A673 (cell line): ENCODE measurements around the gene TMTC2.

ENCODE experiments used
- EZH2 ChIP-seq: fragments of 200-600 bp; sonication (generic); IDR thresholded peaks from 2 replicates; pipeline ENCODE4 v1.6.1; 2017; ENCODE audit warnings: borderline replicate concordance, low read depth, mild to moderate bottlenecking, mixed read lengths, antibody characterized with exemption, low read length; ENCODE audit not compliant: poor library complexity, severe bottlenecking
- TF ChIP-seq, protein P1 (sequence below): fragments of 300-800, 200-600 bp; sonication (generic); conservative IDR thresholded peaks from 2 replicates; pipeline ENCODE4 v1.5.1; 2017; ENCODE audit warnings: low read depth, mild to moderate bottlenecking, antibody characterized with exemption, low read length, moderate library complexity, mixed read lengths

DNA sequence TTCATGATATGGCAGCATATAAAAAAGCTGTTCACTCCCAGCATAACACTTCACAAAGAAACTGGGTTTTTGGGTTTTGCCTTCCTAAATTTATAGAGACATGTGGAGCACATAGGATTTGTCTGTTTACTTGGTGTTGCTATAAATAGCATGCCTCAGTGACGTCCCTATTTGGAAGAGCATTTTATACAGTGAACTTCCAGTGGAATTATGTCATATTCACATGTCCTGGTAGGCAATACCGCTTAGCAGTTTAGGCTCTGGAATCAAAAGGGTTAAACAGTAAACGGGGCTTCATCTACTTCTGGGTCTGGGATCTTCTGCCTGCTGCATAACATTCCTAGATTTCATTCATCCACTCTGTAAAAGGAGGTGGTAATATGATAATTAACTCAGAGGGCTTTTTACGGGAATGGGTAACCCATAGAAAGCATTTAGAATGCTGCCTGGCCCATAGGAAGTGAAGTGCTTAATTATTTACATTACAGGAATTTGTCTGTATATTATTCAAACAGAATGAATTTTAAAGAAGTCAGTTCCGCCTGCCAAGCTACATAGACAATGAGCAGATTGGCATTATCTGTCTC is 396.1 kb downstream of the TMTC2 start:
- TF ChIP-seq, protein P1, sequence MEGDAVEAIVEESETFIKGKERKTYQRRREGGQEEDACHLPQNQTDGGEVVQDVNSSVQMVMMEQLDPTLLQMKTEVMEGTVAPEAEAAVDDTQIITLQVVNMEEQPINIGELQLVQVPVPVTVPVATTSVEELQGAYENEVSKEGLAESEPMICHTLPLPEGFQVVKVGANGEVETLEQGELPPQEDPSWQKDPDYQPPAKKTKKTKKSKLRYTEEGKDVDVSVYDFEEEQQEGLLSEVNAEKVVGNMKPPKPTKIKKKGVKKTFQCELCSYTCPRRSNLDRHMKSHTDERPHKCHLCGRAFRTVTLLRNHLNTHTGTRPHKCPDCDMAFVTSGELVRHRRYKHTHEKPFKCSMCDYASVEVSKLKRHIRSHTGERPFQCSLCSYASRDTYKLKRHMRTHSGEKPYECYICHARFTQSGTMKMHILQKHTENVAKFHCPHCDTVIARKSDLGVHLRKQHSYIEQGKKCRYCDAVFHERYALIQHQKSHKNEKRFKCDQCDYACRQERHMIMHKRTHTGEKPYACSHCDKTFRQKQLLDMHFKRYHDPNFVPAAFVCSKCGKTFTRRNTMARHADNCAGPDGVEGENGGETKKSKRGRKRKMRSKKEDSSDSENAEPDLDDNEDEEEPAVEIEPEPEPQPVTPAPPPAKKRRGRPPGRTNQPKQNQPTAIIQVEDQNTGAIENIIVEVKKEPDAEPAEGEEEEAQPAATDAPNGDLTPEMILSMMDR: no peak
- no peak for TF ChIP-seq EZH2
